ENCODE data around the gene SLC43A3.

SLC43A3 gene

GRCh38 chr11:57360991-57361390, 65.9 kb downstream of the SLC43A3 start:
- in situ Hi-C loops (cut with MboI; ENCODE audit: low sequenced_read_pairs): no loop called here

- in situ Hi-C loops (cut with MboI; ENCODE audit: low sequenced_read_pairs): no loop called here
Observed at GRCh38 chr11:57359896-57360690, 66.8 kb downstream of the SLC43A3 start.

GRCh38 chr11:57359396-57359795, 67.5 kb downstream of the SLC43A3 start:
- in situ Hi-C loops (cut with MboI; ENCODE audit: low sequenced_read_pairs): no loop called here

- in situ Hi-C loops (cut with MboI; ENCODE audit: low sequenced_read_pairs): no loop called here
Observed at GRCh38 chr11:57358991-57359390, 67.9 kb downstream of the SLC43A3 start.

GRCh38 chr11:57358543-57358961, 68.4 kb downstream of the SLC43A3 start:
- in situ Hi-C loops (cut with MboI; ENCODE audit: low sequenced_read_pairs): no loop called here

- in situ Hi-C loops (cut with MboI; ENCODE audit: low sequenced_read_pairs): no loop called here
Observed at GRCh38 chr11:57357856-57358255, 69.1 kb downstream of the SLC43A3 start.

- in situ Hi-C loops (cut with MboI; ENCODE audit: low sequenced_read_pairs): no loop called here
Observed at GRCh38 chr11:57357310-57357709, 69.6 kb downstream of the SLC43A3 start.

All from HL-60/S4 treated with retinoic acid at 250 ng/mL for 4 days and 3 days (cell line).